ENCODE measurements around the gene MNT. TPM values are rescaled to one million over a fixed set of nuclear protein-coding genes. Genes with fewer than 3 reads are reported as not detected.

MNT gene
- polyA plus RNA-seq, 3 donors, result 0.28 to 42.4 (median 1.3) TPM

GRCh38 chr17:2385240-2386210 lies 15.3 kb downstream of the MNT start:
- Histone ChIP-seq H3K27ac (ENCODE audit: low read depth in 1 of 2, low read length in 2 of 2) (peak overlapping the region in 1 of 2 donors; percentile 32), H3K4me3 (replicated peaks in 1 of 3; ENCODE audit: low read depth in 2 of 3, low read length in 3 of 3) (no peak overlapping the region), H3K9me3 (replicated peaks in 1 of 2; ENCODE audit: control insufficient read depth in 1 of 2, insufficient read depth in 1 of 2, low read length in 2 of 2) (no peaks in the 10 kb centered on the region), H4K20me1 (ENCODE audit: insufficient read depth, low read length) (peaks cover 43% of the 10 kb centered on the region), H2AFZ (ENCODE audit: insufficient read depth, low read depth, low read length, poor library complexity, severe bottlenecking) (no peak overlapping the region), H3K27me3 (ENCODE audit: control insufficient read depth in 2 of 2, insufficient read depth in 2 of 2, low read length in 2 of 2) (no peaks in the 10 kb centered on the region), H3K9ac (ENCODE audit: insufficient read depth, low read length, poor library complexity, severe bottlenecking) (no peak overlapping the region), H3K4me1 (ENCODE audit: control insufficient read depth in 1 of 2, insufficient read depth in 2 of 2, low read length in 2 of 2) (peaks cover 12 to 17% of the 10 kb centered on the region in 2 donors), H3K4me2 (replicated peaks; ENCODE audit: extremely low read depth, low read length, poor library complexity, severe bottlenecking) (no peak overlapping the region), H3K36me3 (replicated peaks in 1 of 2; ENCODE audit: control insufficient read depth in 1 of 2, insufficient read depth in 2 of 2, low read length in 2 of 2) (peaks cover 60 to 68% of the 10 kb centered on the region in 2 donors), H3K79me2 (ENCODE audit: insufficient read depth, low read length) (peaks cover 20% of the 10 kb centered on the region)
- Mint-ChIP-seq H3K9me3 (no peaks in the 10 kb centered on the region), H3K27ac (peak overlapping the region in 2 of 7 donors; percentile 22 to 26), H3K36me3 (peaks cover 52 to 83% of the 10 kb centered on the region in 2 donors), H3K27me3 (ENCODE audit: low read depth in 3 of 3) (peaks cover 0 to 3% (median 0%) of the 10 kb centered on the region in 3 donors), H3K4me1 (peaks cover 20% of the 10 kb centered on the region), H3K4me3 (no peak overlapping the region)
- no peak for TF ChIP-seq CTCF (IDR thresholded peaks at IDR 0.05)
- intact Hi-C loops (cut with micrococcal nuclease), result loop anchor here in 1 of 2 donors (10.0 kb wide), 1 partner anchor 289 kb away; no protein-coding TSS in a partner anchor
- no peak for DNase-seq
- 85% methylated on average over 9 of the region's 18 CpGs for WGBS (ENCODE audit: insufficient coverage)

- no peak overlapping the region for H2AFZ ChIP-seq (ENCODE audit: insufficient read depth, low read depth, low read length, poor library complexity, severe bottlenecking)
- no peak overlapping the region for H3K4me3 Mint-ChIP-seq
- H3K4me1 Mint-ChIP-seq, result peaks cover 11% of the 10 kb centered on the region
- peaks cover 49 to 82% of the 10 kb centered on the region in 2 donors for H3K36me3 Mint-ChIP-seq
- no peak for TF ChIP-seq CTCF (IDR thresholded peaks at IDR 0.05)
- 85% methylated on average over 8 of the region's 22 CpGs for WGBS (ENCODE audit: insufficient coverage)
- no peak for DNase-seq
- peaks cover 58 to 68% of the 10 kb centered on the region in 2 donors for H3K36me3 ChIP-seq (replicated peaks in 1 of 2; ENCODE audit: control insufficient read depth in 1 of 2, insufficient read depth in 2 of 2, low read length in 2 of 2)
- no peaks in the 10 kb centered on the region for H3K9me3 ChIP-seq (replicated peaks in 1 of 2; ENCODE audit: control insufficient read depth in 1 of 2, insufficient read depth in 1 of 2, low read length in 2 of 2)
- H3K4me2 ChIP-seq (replicated peaks; ENCODE audit: extremely low read depth, low read length, poor library complexity, severe bottlenecking), result no peak overlapping the region
- intact Hi-C loops (cut with micrococcal nuclease), result loop anchor here in 1 of 2 donors (10.0 kb wide), 1 partner anchor 290 kb away; no protein-coding TSS in a partner anchor
- peak overlapping the region in 5 of 7 donors; percentile 10 to 80 (median 63) for H3K27ac Mint-ChIP-seq
- peaks cover 37% of the 10 kb centered on the region for H4K20me1 ChIP-seq (ENCODE audit: insufficient read depth, low read length)
- peaks cover 6 to 9% of the 10 kb centered on the region in 2 donors for H3K4me1 ChIP-seq (ENCODE audit: control insufficient read depth in 1 of 2, insufficient read depth in 2 of 2, low read length in 2 of 2)
- no peaks in the 10 kb centered on the region for H3K27me3 ChIP-seq (ENCODE audit: control insufficient read depth in 2 of 2, insufficient read depth in 2 of 2, low read length in 2 of 2)
- H3K79me2 ChIP-seq (ENCODE audit: insufficient read depth, low read length), result peaks cover 10% of the 10 kb centered on the region
- H3K27ac ChIP-seq (ENCODE audit: low read depth in 1 of 2, low read length in 2 of 2), result peak overlapping the region in 1 of 2 donors; percentile 63
- no peak overlapping the region for H3K9ac ChIP-seq (ENCODE audit: insufficient read depth, low read length, poor library complexity, severe bottlenecking)
- H3K27me3 Mint-ChIP-seq (ENCODE audit: low read depth in 3 of 3), result peaks cover 0 to 3% (median 0%) of the 10 kb centered on the region in 3 donors
- no peaks in the 10 kb centered on the region for H3K9me3 Mint-ChIP-seq
- no peak overlapping the region for H3K4me3 ChIP-seq (replicated peaks in 1 of 3; ENCODE audit: low read depth in 2 of 3, low read length in 3 of 3)
These were observed 16.3 kb downstream of the MNT start for GRCh38 chr17:2384439-2385127.

All from CD14-positive monocyte (primary cell).